ENCODE results near the gene TTC16. TPM values are rescaled to one million over a fixed set of nuclear protein-coding genes. Genes with fewer than 3 reads are reported as not detected.

TTC16 gene
- total RNA-seq, 1 experiment from 2014 or later, result not detected

DNA sequence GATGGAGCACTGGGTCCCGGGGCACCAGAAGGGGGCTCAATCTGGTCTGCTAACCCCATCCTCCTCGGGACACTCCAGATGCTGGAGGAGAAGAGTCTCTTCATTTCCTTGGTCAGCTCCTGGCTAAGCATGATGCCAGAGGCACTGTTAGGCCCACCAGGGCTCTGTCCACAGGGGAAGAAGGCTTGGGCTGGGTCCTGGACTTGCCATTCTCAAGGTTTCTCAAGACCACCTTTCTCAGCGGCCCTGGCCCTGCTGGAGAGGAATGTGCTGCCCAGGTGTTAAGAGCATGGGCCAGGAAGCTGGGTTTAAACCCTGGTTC lies 54.7 kb downstream of the TTC16 start:
- Histone ChIP-seq H3K4me2 (ENCODE audit: insufficient read depth, insufficient read length, low read length) (peak overlapping the region; percentile 64), H3K79me2 (ENCODE audit: insufficient read depth, low read length) (no peaks in the 10 kb centered on the region), H3T11ph (ENCODE audit: low read length) (no peak overlapping the region), H3K14ac (ENCODE audit: insufficient read depth, low read length) (no peak overlapping the region), H3K18ac (ENCODE audit: insufficient read length, low read depth, low read length) (no peak overlapping the region), H2AFZ (ENCODE audit: low read length) (no peak overlapping the region), H3K9me3 (ENCODE audit: control insufficient read depth, low read depth, low read length) (no peaks in the 10 kb centered on the region), H3K4ac (ENCODE audit: low read depth, low read length) (no peak overlapping the region), H4K91ac (ENCODE audit: insufficient read length, low read depth, low read length) (no peak overlapping the region), H2BK5ac (ENCODE audit: insufficient read length, low read length) (no peak overlapping the region), H4K20me1 (ENCODE audit: control insufficient read depth, insufficient read depth, insufficient read length) (no peaks in the 10 kb centered on the region), H2BK15ac (ENCODE audit: low read depth, low read length) (no peak overlapping the region), H3K79me1 (ENCODE audit: insufficient read depth, low read depth, low read length, poor library complexity, severe bottlenecking) (no peaks in the 10 kb centered on the region), H2BK20ac (ENCODE audit: low read depth, low read length, poor library complexity, severe bottlenecking) (no peak overlapping the region), H4K8ac (replicated peaks; ENCODE audit: insufficient read length, low read depth, low read length) (no peak overlapping the region), H3K56ac (ENCODE audit: insufficient read length, low read depth, low read length) (no peak overlapping the region), H4K5ac (ENCODE audit: insufficient read length, low read depth, low read length) (no peak overlapping the region), H3K23me2 (ENCODE audit: insufficient read length, low read depth, low read length, poor library complexity, severe bottlenecking) (peaks cover 6% of the 10 kb centered on the region), H3K9ac (ENCODE audit: extremely low read depth, insufficient read length, low read length) (no peak overlapping the region), H3K4me1 (ENCODE audit: insufficient read depth, low read length) (peaks cover 8% of the 10 kb centered on the region), H3K27ac (ENCODE audit: insufficient read length, low read depth, low read length) (no peak overlapping the region), H2BK120ac (ENCODE audit: low read depth, low read length, poor library complexity, severe bottlenecking) (no peak overlapping the region), H2AK5ac (ENCODE audit: insufficient read length, low read length) (no peak overlapping the region), H3K23ac (ENCODE audit: insufficient read length, low read depth, low read length) (no peak overlapping the region), H2BK12ac (ENCODE audit: insufficient read length, low read depth, low read length) (no peak overlapping the region), H3K27me3 (ENCODE audit: insufficient read depth, low read length) (no peaks in the 10 kb centered on the region)
- TF ChIP-seq, protein P1, sequence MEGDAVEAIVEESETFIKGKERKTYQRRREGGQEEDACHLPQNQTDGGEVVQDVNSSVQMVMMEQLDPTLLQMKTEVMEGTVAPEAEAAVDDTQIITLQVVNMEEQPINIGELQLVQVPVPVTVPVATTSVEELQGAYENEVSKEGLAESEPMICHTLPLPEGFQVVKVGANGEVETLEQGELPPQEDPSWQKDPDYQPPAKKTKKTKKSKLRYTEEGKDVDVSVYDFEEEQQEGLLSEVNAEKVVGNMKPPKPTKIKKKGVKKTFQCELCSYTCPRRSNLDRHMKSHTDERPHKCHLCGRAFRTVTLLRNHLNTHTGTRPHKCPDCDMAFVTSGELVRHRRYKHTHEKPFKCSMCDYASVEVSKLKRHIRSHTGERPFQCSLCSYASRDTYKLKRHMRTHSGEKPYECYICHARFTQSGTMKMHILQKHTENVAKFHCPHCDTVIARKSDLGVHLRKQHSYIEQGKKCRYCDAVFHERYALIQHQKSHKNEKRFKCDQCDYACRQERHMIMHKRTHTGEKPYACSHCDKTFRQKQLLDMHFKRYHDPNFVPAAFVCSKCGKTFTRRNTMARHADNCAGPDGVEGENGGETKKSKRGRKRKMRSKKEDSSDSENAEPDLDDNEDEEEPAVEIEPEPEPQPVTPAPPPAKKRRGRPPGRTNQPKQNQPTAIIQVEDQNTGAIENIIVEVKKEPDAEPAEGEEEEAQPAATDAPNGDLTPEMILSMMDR (conservative IDR thresholded peaks at IDR 0.05), result no peak
- no CpG with 5 or more reads among the region's 3 CpGs for WGBS (ENCODE audit: extremely low coverage, insufficient read length, low lambda C conversion rate)
- Mint-ChIP-seq H3K27me3 (ENCODE audit: low read depth) (peaks cover 6% of the 10 kb centered on the region), H3K36me3 (ENCODE audit: insufficient read depth in 1 of 3, low read depth in 3 of 3) (no peaks in the 10 kb centered on the region), H3K27ac (no peak overlapping the region; a peak in 1 of 7 replicates), H3K9me3 (no peaks in the 10 kb centered on the region; a peak in 1 of 5 replicates), H3K4me1 (peaks cover 28 to 34% of the 10 kb centered on the region in 2 experiments), H3K4me3 (peak overlapping the region; percentile 74 to 87)
- DNase-seq, result no peak
